WTC11 (cell line): Measurements from ENCODE around the gene ZNF276.

Source experiments
- CTCF ChIP-seq: fragments of 200-600 bp; IDR thresholded peaks from 2 replicates; pipeline ENCODE4 v1.8.0; 2022; ENCODE audit warnings: antibody characterized with exemption
- USF2 ChIP-seq: sonication (generic); formaldehyde crosslinking; IDR thresholded peaks from 2 replicates; pipeline ENCODE4 v1.8.1; 2023; ENCODE audit warnings: mild to moderate bottlenecking, missing genetic modification reagents, moderate library complexity

DNA sequence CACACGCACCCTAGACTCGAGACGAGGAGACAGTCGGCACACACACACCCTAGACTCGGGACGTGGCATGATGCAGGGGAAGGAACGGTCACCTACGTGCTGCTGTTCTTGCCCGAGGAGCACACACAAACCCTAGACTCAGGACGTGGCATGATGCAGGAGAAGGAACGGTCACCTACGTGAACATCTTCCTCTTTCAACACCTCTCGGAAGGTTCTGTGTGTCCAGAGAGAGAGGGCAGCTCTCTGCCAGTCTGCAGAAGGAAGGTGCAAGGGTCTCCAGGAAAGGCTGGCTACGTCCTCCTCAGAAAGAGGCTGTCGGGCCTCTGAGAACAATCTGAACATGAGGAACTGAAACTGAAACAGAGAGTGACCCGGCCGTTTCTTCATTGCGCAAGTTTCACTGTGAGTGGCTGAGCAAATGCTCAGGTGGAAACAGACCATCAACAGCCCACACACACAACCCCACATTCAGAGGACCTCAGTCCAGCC, 43.4 kb downstream of the ZNF276 start:
- TF ChIP-seq CTCF (no peak), USF2 (CRISPR knock-in tag) (no peak)
